IPS-18c (cell line): Measurements from ENCODE around the gene S1PR5.
A peak's percentile ranks its signal among the peaks of the same experiment; 100 is the strongest.
"Not testable (repeated sequence)": the region's sequence is repeated elsewhere in the genome, so short reads cannot be mapped to it uniquely, and the experiment has no call there.

ENCODE experiments used
- H3K4me3 ChIP-seq: 2 replicates; pipeline ENCODE4 v1.7.0; 2013; ENCODE audit warnings: low read depth, mild to moderate bottlenecking, low read length, moderate library complexity; ENCODE audit not compliant: insufficient read depth
- H3K9me3 ChIP-seq: one replicate; pipeline ENCODE4 v1.6.1; 2013; ENCODE audit warnings: mild to moderate bottlenecking, low read length, moderate library complexity; ENCODE audit not compliant: control insufficient read depth, insufficient read depth

S1PR5 gene

GRCh38 chr19:10549733-10550132 lies 32.5 kb upstream of the S1PR5 start:
- H3K9me3 ChIP-seq, result peaks cover 3% of the 10 kb centered on the region
- no peak overlapping the region for H3K4me3 ChIP-seq

- Histone ChIP-seq H3K4me3 (no peak overlapping the region), H3K9me3 (peaks cover 5% of the 10 kb centered on the region)
Observed at GRCh38 chr19:10548746-10549276, 31.6 kb upstream of the S1PR5 start.

DNA sequence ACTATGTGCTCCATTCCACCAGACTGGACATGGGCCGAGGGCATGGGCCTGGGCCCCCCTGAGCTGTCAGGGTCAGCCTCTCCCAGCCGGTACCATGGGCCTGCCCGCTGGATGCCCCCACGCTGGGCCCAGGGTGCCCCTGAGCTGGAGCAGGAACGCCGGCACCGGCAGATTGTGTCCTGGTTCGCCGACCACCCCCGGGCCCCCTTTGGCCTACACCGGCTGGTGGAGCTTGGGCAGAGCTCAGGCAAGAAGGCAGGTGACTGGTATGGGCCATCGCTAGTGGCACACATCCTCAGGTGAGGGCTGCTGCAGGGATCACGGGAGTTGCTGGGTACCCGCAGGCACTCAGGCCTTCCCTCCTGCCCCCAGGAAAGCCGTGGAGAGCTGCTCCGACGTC lies 29.6 kb upstream of the S1PR5 start:
- Histone ChIP-seq H3K9me3 (peaks cover 5% of the 10 kb centered on the region), H3K4me3 (no peak overlapping the region)

DNA sequence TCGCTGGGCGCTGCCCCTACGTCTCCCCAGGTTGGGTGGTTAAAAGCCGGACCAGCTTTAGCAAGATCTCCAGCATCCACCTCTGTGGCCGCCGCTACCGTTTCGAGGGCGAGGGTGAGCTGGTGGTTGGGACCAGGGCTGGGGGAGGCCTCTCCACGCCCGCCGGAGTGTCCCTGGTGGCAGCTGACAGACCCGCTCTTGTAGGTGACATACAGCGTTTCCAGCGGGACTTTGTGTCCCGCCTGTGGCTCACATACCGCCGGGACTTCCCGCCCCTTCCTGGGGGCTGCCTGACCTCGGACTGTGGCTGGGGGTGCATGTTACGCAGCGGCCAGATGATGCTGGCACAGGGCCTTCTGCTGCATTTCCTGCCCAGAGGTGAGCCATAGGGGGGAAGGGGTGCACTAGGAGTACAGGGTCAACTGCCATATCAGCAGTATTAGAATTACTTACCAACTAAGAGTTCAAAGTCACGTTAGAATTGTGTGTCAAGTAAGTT lies 27.6 kb upstream of the S1PR5 start:
- Histone ChIP-seq H3K4me3 (peak overlapping the region; percentile 93), H3K9me3 (peaks cover 3% of the 10 kb centered on the region)

GRCh38 chr19:10544242-10544752 lies 27.1 kb upstream of the S1PR5 start:
- Histone ChIP-seq H3K9me3 (peaks cover 3% of the 10 kb centered on the region), H3K4me3 (peak overlapping the region; percentile 93)

- H3K9me3 ChIP-seq, result peaks cover 3% of the 10 kb centered on the region
- peak within 1 kb of the TSS; percentile 93 for H3K4me3 ChIP-seq
Observed at GRCh38 chr19:10543420-10544241, 26.4 kb upstream of the S1PR5 start, which contains the start of gene ATG4D. Gene ATG4D (plus strand): TSS chr19:10543904. CDS start chr19:10544091, 187 bp downstream.

DNA sequence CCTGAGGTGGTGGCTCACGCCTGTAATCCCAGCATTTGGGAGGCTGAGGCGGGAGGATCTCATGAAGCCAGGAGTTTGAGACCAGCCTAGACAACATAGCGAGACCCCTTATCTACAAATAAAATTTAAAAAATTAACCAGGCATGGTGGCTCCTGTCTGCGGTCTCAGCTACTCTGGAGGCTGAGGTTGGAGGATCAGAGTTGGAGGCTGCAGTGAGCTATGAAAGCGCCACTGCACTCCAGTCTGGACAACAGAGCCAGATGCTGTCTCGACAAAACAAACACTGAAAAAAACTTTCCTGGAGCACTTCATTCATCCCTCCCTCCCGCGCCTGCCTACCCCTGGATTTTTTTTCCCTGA lies 25.8 kb upstream of the S1PR5 start:
- H3K9me3 ChIP-seq, result peaks cover 3% of the 10 kb centered on the region
- peak overlapping the region; percentile 93; the same call in 1 of the 2 replicates for H3K4me3 ChIP-seq

DNA sequence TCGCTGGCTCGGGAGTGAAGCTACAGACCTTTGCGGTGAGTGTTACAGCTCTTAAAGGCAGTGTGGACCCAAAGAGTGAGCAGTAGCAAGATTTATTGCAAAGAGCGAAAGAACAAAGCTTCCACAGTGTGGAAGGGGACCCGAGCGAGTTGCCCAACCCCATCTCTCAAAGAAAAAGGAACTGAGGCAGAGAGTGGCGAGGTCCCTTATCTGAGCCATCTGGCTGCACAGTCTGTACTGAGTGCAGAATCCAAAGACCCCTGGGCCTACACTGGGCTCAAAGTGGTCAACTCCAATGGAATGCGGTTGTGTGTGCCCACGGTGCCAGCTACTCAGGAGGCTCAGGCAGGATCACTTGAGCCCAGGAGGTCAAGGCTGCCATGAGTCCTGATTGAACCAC lies 21.8 kb upstream of the S1PR5 start:
- not testable (repeated sequence) for H3K9me3 ChIP-seq, H3K4me3 ChIP-seq

DNA sequence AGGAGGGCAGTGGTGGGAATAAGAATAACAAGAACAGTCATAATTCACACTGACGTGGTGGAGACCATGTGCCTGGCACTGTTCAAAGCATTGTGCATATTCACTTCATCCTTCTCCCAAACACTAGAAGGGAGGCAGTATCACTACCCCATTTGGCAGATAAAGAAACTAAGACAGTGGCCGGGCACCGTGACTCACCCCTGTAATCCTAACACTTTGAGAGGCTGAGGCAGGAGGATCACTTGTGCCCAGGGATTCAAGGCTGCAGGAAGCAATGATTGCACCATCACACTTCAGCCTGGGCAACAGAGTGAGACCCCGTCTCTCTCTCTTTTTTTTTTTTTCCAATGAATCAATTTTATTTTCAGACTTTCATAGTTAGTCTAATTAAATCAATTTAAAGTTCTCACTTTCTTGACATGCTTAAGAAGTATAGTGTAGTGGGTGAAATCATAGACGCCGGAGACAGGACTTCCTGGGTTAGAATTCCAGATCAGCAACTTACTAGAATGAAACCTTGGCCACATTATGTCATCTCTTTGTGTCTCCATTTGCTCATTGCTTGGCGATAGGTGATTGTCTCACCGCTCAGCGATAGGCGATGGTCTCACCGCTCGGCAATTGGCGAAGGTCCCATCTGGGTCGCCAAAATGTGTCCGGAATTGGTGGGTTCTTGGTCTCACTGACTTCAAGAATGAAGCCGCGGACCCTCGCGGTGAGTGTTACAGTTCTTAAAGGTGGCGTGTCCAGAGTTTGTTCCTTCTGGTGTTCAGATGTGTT lies 21.1 kb upstream of the S1PR5 start:
- no peaks in the 10 kb centered on the region for H3K9me3 ChIP-seq
- H3K4me3 ChIP-seq, result no peak overlapping the region

DNA sequence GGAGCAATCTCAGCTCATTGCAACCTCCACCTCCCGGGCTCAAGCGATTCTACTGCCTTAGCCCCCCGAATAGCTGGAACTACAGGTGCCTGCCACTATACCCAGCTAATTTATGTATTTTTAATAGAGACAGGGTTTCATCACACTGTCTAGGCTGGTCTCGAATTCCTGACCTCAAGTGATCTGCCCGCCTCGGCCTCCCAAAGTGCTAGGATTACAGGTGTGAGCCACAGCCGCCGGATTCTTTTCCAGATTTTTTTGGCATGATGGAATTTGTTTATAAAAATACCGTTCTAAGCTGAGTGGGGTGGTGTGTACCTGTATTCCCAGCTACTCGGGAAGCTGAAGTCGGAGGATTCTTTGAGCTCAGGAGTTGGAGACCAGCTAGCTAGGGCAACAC lies 20.4 kb upstream of the S1PR5 start:
- Histone ChIP-seq H3K4me3 (no peak overlapping the region), H3K9me3 (no peaks in the 10 kb centered on the region)

DNA sequence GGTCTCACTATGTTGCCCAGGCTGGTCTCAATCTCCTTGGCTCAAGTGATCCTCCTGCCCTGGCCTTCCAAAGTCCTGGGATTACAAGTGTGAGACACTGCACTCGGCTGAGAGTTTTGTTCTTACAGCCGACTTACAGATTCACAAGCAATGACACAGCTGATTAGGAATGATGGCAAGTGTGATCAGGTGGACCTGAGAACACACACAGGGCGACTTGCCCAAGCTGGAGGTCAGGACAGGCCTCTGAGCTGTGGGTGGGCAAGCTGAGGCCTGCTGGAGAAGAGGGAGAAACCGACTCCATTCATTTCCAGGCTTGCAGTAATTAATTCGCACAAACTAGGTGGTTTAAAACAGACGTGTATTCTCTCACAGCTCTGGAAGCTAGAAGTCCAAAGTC lies 18.4 kb upstream of the S1PR5 start:
- no peaks in the 10 kb centered on the region for H3K9me3 ChIP-seq
- H3K4me3 ChIP-seq, result no peak overlapping the region

DNA sequence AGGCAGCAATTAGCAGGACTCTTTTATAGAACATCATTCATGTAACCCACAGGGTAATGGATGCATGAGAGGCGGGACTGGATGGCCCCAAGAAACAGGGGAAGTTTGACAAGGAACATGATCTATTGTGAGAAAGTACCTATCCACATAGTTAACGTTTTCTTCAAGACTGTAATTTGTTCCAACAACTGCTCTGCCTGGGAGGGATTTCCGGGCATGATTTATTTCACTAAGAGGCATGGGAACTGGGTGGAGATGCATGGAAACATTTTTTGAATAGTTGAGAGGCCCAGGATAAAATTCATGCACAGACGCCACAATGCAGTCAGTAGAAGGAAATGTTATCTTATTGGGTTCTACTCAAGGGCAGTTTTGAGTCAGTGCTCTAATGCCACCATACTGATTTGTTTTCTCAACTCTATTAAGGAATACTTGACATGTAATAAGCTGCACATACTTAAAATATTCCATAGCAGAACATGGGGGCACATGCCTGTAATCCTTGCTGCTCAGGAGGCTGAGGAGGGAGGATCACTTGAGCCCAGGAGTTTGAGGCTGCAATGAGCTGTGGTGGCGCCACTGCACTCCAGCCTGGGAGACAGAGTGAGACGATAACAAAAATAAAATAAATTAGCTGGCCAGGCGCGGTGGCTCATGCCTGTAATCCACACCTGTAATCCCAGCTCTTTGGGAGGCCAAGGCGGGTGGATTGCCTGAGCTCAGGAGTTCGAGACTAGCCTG lies 16.6 kb upstream of the S1PR5 start:
- no peak overlapping the region for H3K4me3 ChIP-seq
- H3K9me3 ChIP-seq, result no peaks in the 10 kb centered on the region

DNA sequence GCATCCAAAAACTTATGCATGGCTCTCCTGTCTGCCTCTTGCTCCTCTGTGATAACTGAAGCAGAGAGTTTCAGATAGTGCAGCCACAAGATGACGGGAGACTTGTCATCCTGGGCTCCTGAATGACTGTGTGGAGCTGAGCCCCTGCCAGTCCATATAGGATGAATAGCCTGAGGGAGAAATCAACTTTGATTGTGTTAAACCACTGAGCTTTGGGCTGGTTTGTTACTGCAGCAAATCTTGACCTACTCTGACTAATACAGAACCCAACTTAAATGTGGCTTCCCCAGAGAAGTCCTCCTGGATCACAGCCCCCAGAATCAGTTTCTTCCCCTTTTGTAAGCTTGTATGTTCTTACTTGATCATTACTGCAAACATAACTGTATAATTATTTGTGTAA lies 15.2 kb upstream of the S1PR5 start:
- Histone ChIP-seq H3K9me3 (no peaks in the 10 kb centered on the region), H3K4me3 (no peak overlapping the region)

DNA sequence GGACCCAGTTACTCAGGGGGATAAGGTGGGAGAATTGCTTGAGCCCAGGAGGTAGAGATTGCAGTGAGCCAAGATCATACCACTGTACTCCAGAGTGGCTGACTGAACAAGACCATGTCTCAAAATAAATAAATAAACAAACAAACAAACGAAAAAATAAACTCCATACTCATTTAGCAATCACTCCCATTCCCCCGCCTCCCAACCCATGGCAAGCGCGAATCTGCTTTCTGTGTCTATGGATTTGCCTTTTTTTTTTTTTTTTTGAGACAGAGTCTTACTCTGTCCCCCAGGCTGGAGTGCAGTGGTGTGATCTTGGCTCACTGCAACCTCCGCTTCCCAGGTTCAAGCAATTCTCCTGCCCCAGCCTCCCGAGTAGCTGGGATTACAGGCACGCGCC lies 9.6 kb upstream of the S1PR5 start:
- H3K4me3 ChIP-seq, H3K9me3 ChIP-seq: not testable (repeated sequence)

DNA sequence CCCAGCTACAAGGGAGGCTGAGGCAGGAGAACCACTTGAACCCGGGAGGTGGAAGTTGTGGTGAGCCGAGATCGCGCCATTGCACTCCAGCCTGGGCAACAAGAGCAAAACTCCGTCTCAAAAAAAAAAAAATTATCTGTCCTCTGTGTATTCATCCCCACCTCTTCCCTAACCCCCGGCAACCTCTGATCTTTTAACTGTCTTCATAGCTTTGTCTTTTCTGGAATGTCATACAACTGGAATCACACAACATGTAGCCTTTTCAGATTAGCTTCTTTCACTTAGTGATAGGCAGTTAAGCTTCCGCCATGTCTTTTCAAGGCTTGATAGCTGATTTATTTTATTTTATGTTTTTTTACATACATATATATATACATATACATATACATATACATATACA lies 8.4 kb upstream of the S1PR5 start:
- Histone ChIP-seq H3K9me3 (no peaks in the 10 kb centered on the region), H3K4me3 (no peak overlapping the region)

- no peak overlapping the region for H3K4me3 ChIP-seq
- no peaks in the 10 kb centered on the region for H3K9me3 ChIP-seq
Observed at GRCh38 chr19:10523135-10523636, 5.9 kb upstream of the S1PR5 start.
